MM.1S (cell line): ENCODE measurements around the gene BMP8B.
"Not testable (repeated sequence)": the region's sequence is repeated elsewhere in the genome, so short reads cannot be mapped to it uniquely, and the experiment has no call there.

Source experiments
- CTCF ChIP-seq: fragments of 300-600 bp; sonication (generic); IDR thresholded peaks from 2 replicates; pipeline ENCODE4 v1.5.1; 2016; ENCODE audit warnings: antibody characterized with exemption, low read length, mixed read lengths
- EZH2 ChIP-seq: fragments of 300-600 bp; sonication (generic); optimal IDR thresholded peaks from 2 replicates; pipeline ENCODE3; 2017; ENCODE audit warnings: low read depth, mild to moderate bottlenecking, antibody characterized with exemption, low read length, mixed read lengths
- EZH2phosphoT487 ChIP-seq: fragments of 300-600 bp; sonication (generic); IDR thresholded peaks from 2 replicates; pipeline ENCODE4 v1.6.1; 2018; ENCODE audit warnings: antibody characterized with exemption, low read length

- not testable (repeated sequence) for TF ChIP-seq CTCF, EZH2phosphoT487, EZH2
These were observed 13.5 kb downstream of the BMP8B start for GRCh38 chr1:39775141-39775540.
